Lower leg skin (tissue), 4 donors: ENCODE results near the gene PDK4. TPM values are rescaled to one million over a fixed set of nuclear protein-coding genes. Genes with fewer than 3 reads are reported as not detected.
"Not testable (repeated sequence)": the region's sequence is repeated elsewhere in the genome, so short reads cannot be mapped to it uniquely, and the experiment has no call there.

Source experiments
- DNase-seq, 2 donors: peaks; one replicate each; pipeline ENCODE4 v3.0.0-alpha.2; 2019; ENCODE audit warnings: low spot score in 2 of 2
- H3K4me3 ChIP-seq: fragments of 200-600 bp; sonication (generic); 2 replicates; pipeline ENCODE4 v1.5.1; 2017; ENCODE audit warnings: mild to moderate bottlenecking, low read depth; ENCODE audit not compliant: poor library complexity, severe bottlenecking
- CTCF ChIP-seq, 3 donors: fragments of 450-650 bp; IDR thresholded peaks; one replicate each; pipeline ENCODE4 v1.5.1; 2016; ENCODE audit warnings: antibody characterized with exemption in 3 of 3, mild to moderate bottlenecking in 3 of 3, moderate library complexity in 2 of 3
- POLR2A ChIP-seq, 2 donors: fragments of 450-650 bp; IDR thresholded peaks; one replicate each; pipeline ENCODE4 v1.6.1; 2016 to 2017; ENCODE audit warnings: antibody characterized with exemption in 2 of 2, mild to moderate bottlenecking in 1 of 2, moderate library complexity in 1 of 2
- WGBS, 2 donors: methylation state at CpG; one replicate each; pipeline ENCODE4 v1.1.5; 2018; 5-methylcytosine and 5-hydroxymethylcytosine counted together
- intact Hi-C: fragments of 100-400 bp; cut with DNase I; formaldehyde crosslinking; loops from one replicate; pipeline ENCODE4 v1.15.0; 2023; ENCODE audit warnings: low total_unique reads
- total RNA-seq, 4 donors: library from RNA; depleted of rRNA; stranded (reverse); fragments of >200 nt; gene quantifications; one replicate each; pipeline ENCODE4 v1.1.0, GENCODE V29; 2016

PDK4 gene
- total RNA-seq, 4 donors from 2014 or later = 64.3 to 1,085 (median 625) TPM

- H3K4me3 ChIP-seq = no peak overlapping the region
- peak in 1 of 2 donors; percentile 70 for DNase-seq
- WGBS, 2 donors = 22 to 23% methylated on average over 4 of the region's 4 CpGs
- TF ChIP-seq CTCF (IDR thresholded peaks at IDR 0.05) (no peak), POLR2A (IDR thresholded peaks at IDR 0.05) (no peak)
- intact Hi-C loops = no loop called here
Measured at GRCh38 chr7:95609277-95609971, 13.1 kb upstream of the PDK4 start.

GRCh38 chr7:95608359-95609173 is 12.2 kb upstream of the PDK4 start:
- no peak overlapping the region for H3K4me3 ChIP-seq
- DNase-seq = peak; percentile 95 to 98
- WGBS, 2 donors = 9% methylated on average over 10 of the region's 10 CpGs
- intact Hi-C loops = no loop called here
- TF ChIP-seq CTCF (IDR thresholded peaks at IDR 0.05) (peak in 1 of 3 donors; percentile 71), POLR2A (IDR thresholded peaks at IDR 0.05) (no peak)

GRCh38 chr7:95607561-95607960 is 11.2 kb upstream of the PDK4 start:
- peak in 1 of 2 donors; percentile 68 for DNase-seq
- intact Hi-C loops = no loop called here
- no peak overlapping the region for H3K4me3 ChIP-seq
- WGBS, 2 donors = 62 to 88% methylated on average over 3 of the region's 3 CpGs
- no peak for TF ChIP-seq POLR2A (IDR thresholded peaks at IDR 0.05)
- TF ChIP-seq CTCF (IDR thresholded peaks at IDR 0.05) = no peak

GRCh38 chr7:95605275-95605674 is 9.0 kb upstream of the PDK4 start:
- 95% methylated on average over 20 to 21 of the region's 21 CpGs for WGBS, 2 donors
- intact Hi-C loops = no loop called here
- no peak for TF ChIP-seq CTCF (IDR thresholded peaks at IDR 0.05)
- no peak for TF ChIP-seq POLR2A (IDR thresholded peaks at IDR 0.05)
- no peak overlapping the region for H3K4me3 ChIP-seq
- peak in 1 of 2 donors; percentile 84 for DNase-seq

- DNase-seq, H3K4me3 ChIP-seq, intact Hi-C loops: not testable (repeated sequence)
- WGBS, 2 donors = 91 to 93% methylated on average over 3 of the region's 3 CpGs
Measured at GRCh38 chr7:95604811-95605210, 8.5 kb upstream of the PDK4 start.

GRCh38 chr7:95604397-95604796 is 8.1 kb upstream of the PDK4 start:
- intact Hi-C loops, H3K4me3 ChIP-seq, DNase-seq: not testable (repeated sequence)
- 91 to 93% methylated on average over 2 of the region's 2 CpGs for WGBS, 2 donors
